Adrenal gland (tissue), 12 donors: Measurements from ENCODE around the gene ELOVL6. TPM values are rescaled to one million over a fixed set of nuclear protein-coding genes. Genes with fewer than 3 reads are reported as not detected.
A peak's percentile ranks its signal among the peaks of the same experiment; 100 is the strongest.

ENCODE experiments used
- DNase-seq, 7 donors: peaks; one replicate each; pipeline ENCODE4 v3.0.0-alpha.2; 2019 to 2020
- H3K27ac ChIP-seq, 5 donors: fragments of 200-600 bp; sonication (generic) in 4 of 5; 1 replicate in 3 of 5; 2 replicates in 2 of 5; pipeline versions ENCODE4 v1.5.1 to v1.8.0; 2016 to 2020; ENCODE audit warnings: mild to moderate bottlenecking in 1 of 5
- H3K27me3 ChIP-seq: fragments of 200-600 bp; 2 replicates; pipeline ENCODE4 v1.8.0; 2021
- H3K36me3 ChIP-seq, 2 donors: fragments of 200-600 bp; replicated peaks in 1 of 2; 1 replicate in 1 of 2; 2 replicates in 1 of 2; pipeline versions ENCODE4 v1.5.1 to v1.8.0; 2018 to 2022
- H3K4me1 ChIP-seq, 2 donors: fragments of 200-600 bp; replicated peaks in 1 of 2; 1 replicate in 1 of 2; 2 replicates in 1 of 2; pipeline versions ENCODE4 v1.5.1 to v1.8.0; 2018 to 2021
- H3K4me3 ChIP-seq, 4 donors: fragments of 200-600 bp; sonication (generic) in 3 of 4; one replicate each; pipeline ENCODE4 v1.5.1; 2016 to 2018
- H3K9me3 ChIP-seq, 3 donors: fragments of 200-600 bp; sonication (generic) in 1 of 3; replicated peaks in 1 of 3; 1 replicate in 2 of 3; 2 replicates in 1 of 3; pipeline versions ENCODE4 v1.5.1 to v1.8.0; 2016 to 2021
- POLR2A ChIP-seq, 2 donors: fragments of 450-650 bp; IDR thresholded peaks; one replicate each; pipeline ENCODE4 v1.6.1; 2017; ENCODE audit warnings: antibody characterized with exemption in 2 of 2, mild to moderate bottlenecking in 2 of 2, moderate library complexity in 1 of 2
- WGBS, 4 donors: extraction: QIAGEN DNeasy Blood & Tissue Kit in 2 of 4; methylation state at CpG; one replicate each; pipeline versions ENCODE4 v1.1.5 to v1.1.7; 2013 to 2017; 5-methylcytosine and 5-hydroxymethylcytosine counted together
- intact Hi-C, 2 donors: fragments of 100-400 bp; cut with DNase I; formaldehyde crosslinking; loops; one replicate each; pipeline versions ENCODE4 v1.14.1 to v1.15.0; 2022 to 2023
- polyA plus RNA-seq, 3 donors: library from polyadenylated mRNA; stranded (reverse); fragments of 200-250 nt in 2 of 3; fragments of 350-450 nt in 1 of 3; fragmentation: Illumina TruSeq in 1 of 3; extraction: RNeasy Lipid Tissue Mini Kit (QIAGEN cat#74804) in 1 of 3; gene quantifications; one replicate each; pipeline ENCODE4 v1.2.3, GENCODE V29; 2013 to 2014
- total RNA-seq, 9 donors: library from RNA; depleted of rRNA in 4 of 9; stranded (reverse); fragments of >200 nt in 4 of 9; fragments of 120-200 nt in 1 of 9; fragmentation: NEBNext Ultra II Directional in 1 of 9; extraction: Animal tissue kit (Norgen Biotek cat#: 25700) in 1 of 9; gene quantifications; one replicate each; pipeline versions ENCODE4 v1.1.0 to v1.2.4, GENCODE V29; 2013 to 2023
- TF ChIP-seq, protein P1 (sequence below), 6 experiments: fragments of 450-650 bp in 4 of 6; fragments of 200-600 bp in 2 of 6; sonication (generic) in 1 of 6; IDR thresholded peaks; 1 replicate in 5 of 6; 2 replicates in 1 of 6; pipeline versions ENCODE4 v1.5.1 to v1.8.0; 2016 to 2021; ENCODE audit warnings: antibody characterized with exemption in 6 of 6, mild to moderate bottlenecking in 2 of 6, moderate library complexity in 1 of 6
- donor health status: healthy with polysubstance abuse.
- donor health status: Bipolar disorder and iron deficiency.
- donor health status: DM: yes; HTN: yes; CAD: no.
- donor health status: DM: no; HTN: no; CAD: no.
- donor health status: DM: no; HTN: no; CAD: no.
- donor health status: DM: yes; HTN: yes; CAD: no.

Gene ELOVL6
- total and polyA plus RNA-seq, 12 donors, result 2.8 to 68.2 (median 16.4) TPM

GRCh38 chr4:110211770-110212061, 13.3 kb upstream of the ELOVL6 start:
- Histone ChIP-seq H3K9me3 (no peaks in the 10 kb centered on the region), H3K27me3 (no peaks in the 10 kb centered on the region), H3K4me3 (no peak overlapping the region), H3K36me3 (no peaks in the 10 kb centered on the region), H3K4me1 (no peaks in the 10 kb centered on the region), H3K27ac (no peak overlapping the region)
- intact Hi-C loops, result loop anchor here in 1 of 2 donors (10.0 kb wide), 1 partner anchor 207 kb away; no protein-coding TSS in a partner anchor
- TF ChIP-seq, protein P1, sequence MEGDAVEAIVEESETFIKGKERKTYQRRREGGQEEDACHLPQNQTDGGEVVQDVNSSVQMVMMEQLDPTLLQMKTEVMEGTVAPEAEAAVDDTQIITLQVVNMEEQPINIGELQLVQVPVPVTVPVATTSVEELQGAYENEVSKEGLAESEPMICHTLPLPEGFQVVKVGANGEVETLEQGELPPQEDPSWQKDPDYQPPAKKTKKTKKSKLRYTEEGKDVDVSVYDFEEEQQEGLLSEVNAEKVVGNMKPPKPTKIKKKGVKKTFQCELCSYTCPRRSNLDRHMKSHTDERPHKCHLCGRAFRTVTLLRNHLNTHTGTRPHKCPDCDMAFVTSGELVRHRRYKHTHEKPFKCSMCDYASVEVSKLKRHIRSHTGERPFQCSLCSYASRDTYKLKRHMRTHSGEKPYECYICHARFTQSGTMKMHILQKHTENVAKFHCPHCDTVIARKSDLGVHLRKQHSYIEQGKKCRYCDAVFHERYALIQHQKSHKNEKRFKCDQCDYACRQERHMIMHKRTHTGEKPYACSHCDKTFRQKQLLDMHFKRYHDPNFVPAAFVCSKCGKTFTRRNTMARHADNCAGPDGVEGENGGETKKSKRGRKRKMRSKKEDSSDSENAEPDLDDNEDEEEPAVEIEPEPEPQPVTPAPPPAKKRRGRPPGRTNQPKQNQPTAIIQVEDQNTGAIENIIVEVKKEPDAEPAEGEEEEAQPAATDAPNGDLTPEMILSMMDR (IDR thresholded peaks at IDR 0.05), result no peak
- no peak for TF ChIP-seq POLR2A (IDR thresholded peaks at IDR 0.05)
- no peak for DNase-seq
- 54 to 70% (median 66%) methylated on average over 2 of the region's 2 CpGs for whole genome bisulfite sequencing, 4 donors

GRCh38 chr4:110211007-110211769, 12.8 kb upstream of the ELOVL6 start:
- 65 to 72% (median 70%) methylated on average over 12 to 13 of the region's 13 CpGs for WGBS, 4 donors
- no peaks in the 10 kb centered on the region for H3K36me3 ChIP-seq
- peak; percentile 24 to 65 (median 40) for DNase-seq
- H3K9me3 ChIP-seq, result no peaks in the 10 kb centered on the region
- no peaks in the 10 kb centered on the region for H3K27me3 ChIP-seq
- H3K27ac ChIP-seq, result no peak overlapping the region
- TF ChIP-seq, protein P1 (IDR thresholded peaks at IDR 0.05), result peak; percentile 66 to 88 (median 74)
- TF ChIP-seq POLR2A (IDR thresholded peaks at IDR 0.05), result no peak
- H3K4me1 ChIP-seq, result no peaks in the 10 kb centered on the region
- intact Hi-C loops, result loop anchor here in 1 of 2 donors (10.0 kb wide), 1 partner anchor 206 kb away; no protein-coding TSS in a partner anchor
- H3K4me3 ChIP-seq, result no peak overlapping the region

DNA sequence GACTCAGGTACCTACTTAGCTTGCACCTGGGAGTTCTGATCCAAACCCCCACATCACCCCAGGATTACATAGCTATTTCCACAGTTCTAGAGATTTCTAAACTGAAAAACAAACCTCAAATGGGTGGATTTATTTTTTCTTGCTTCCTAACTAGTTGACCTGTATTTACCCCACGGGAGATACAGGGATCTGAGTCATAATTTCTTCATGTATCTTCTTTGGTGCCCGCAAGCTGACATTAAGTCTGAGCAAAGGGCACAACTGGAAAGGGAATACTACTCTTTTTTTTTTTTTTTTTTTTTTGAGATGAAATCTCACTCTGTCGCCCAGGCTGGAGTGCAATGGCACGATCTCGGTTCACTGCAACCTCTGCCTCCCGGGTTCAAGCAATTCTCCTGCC, 10.0 kb upstream of the ELOVL6 start:
- Histone ChIP-seq H3K27me3 (no peaks in the 10 kb centered on the region), H3K9me3 (no peaks in the 10 kb centered on the region), H3K4me3 (no peak overlapping the region), H3K4me1 (no peaks in the 10 kb centered on the region), H3K27ac (no peak overlapping the region), H3K36me3 (no peaks in the 10 kb centered on the region)
- WGBS, 4 donors, result 62 to 75% (median 71%) methylated on average over 5 to 6 of the region's 6 CpGs
- TF ChIP-seq, protein P1 (IDR thresholded peaks at IDR 0.05), result no peak
- TF ChIP-seq POLR2A (IDR thresholded peaks at IDR 0.05), result no peak
- intact Hi-C loops, result loop anchor here (5.0 to 10.0 kb wide), 3 partner anchors 156 to 714 kb away; no protein-coding TSS in a partner anchor
- DNase-seq, result peak in 1 of 7 donors; percentile 8

GRCh38 chr4:110207233-110207632, 8.8 kb upstream of the ELOVL6 start:
- DNase-seq, result no peak
- no peak overlapping the region for H3K27ac ChIP-seq
- TF ChIP-seq, protein P1 (IDR thresholded peaks at IDR 0.05), result no peak
- TF ChIP-seq POLR2A (IDR thresholded peaks at IDR 0.05), result no peak
- H3K4me3 ChIP-seq, result no peak overlapping the region
- WGBS, 4 donors, result 80 to 96% (median 94%) methylated on average over 1 of the region's 1 CpG
- H3K36me3 ChIP-seq, result no peaks in the 10 kb centered on the region
- intact Hi-C loops, result loop anchor here (5.0 to 10.0 kb wide), 3 partner anchors 155 to 712 kb away; no protein-coding TSS in a partner anchor
- H3K27me3 ChIP-seq, result no peaks in the 10 kb centered on the region
- no peaks in the 10 kb centered on the region for H3K9me3 ChIP-seq
- no peaks in the 10 kb centered on the region for H3K4me1 ChIP-seq
